ENCODE measurements around the gene ZNF132.

The ZNF132 gene

DNA sequence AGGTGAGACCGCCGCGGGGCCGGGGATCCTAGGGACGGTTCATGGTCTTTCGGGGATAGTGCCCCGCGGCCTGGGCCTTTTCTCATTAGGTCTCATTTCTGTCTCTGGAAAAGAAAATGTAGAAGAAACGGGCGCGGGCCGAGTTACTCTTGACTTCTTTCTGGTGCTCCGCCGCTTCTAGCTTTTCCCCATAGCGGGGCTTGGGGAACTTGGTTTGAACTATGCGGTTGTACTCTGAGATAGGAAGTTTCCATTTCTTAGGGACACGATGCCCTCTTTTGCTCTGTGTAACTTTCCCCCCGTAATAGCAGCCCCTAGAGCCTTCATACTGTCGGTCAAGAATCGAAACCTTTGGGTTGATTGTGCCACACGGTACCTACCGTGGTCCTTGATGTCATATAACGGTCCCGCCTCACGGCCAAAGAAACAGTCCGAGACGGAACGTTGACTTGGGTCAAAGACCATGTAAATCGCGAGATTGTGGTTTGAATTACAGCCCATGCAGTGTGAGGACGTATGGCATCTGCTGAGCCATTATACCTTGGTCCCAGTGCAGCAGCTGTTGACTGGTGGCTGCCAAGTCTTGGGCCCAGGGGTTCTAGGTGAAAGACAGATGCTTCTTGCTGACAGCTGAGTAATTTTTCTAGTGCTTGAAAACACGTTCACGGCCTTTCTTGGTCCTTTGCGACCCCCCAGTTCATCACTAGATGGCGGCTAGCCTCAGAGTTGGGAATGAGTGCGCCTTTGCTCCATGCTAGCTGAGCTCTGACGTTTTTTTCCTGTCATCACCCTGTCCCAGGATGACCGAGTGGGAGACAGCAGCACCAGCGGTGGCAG is 52.4 kb downstream of the ZNF132 start:
- DNase-seq (ENCODE audit: low read depth in 3 of 3), result no peak

DNA sequence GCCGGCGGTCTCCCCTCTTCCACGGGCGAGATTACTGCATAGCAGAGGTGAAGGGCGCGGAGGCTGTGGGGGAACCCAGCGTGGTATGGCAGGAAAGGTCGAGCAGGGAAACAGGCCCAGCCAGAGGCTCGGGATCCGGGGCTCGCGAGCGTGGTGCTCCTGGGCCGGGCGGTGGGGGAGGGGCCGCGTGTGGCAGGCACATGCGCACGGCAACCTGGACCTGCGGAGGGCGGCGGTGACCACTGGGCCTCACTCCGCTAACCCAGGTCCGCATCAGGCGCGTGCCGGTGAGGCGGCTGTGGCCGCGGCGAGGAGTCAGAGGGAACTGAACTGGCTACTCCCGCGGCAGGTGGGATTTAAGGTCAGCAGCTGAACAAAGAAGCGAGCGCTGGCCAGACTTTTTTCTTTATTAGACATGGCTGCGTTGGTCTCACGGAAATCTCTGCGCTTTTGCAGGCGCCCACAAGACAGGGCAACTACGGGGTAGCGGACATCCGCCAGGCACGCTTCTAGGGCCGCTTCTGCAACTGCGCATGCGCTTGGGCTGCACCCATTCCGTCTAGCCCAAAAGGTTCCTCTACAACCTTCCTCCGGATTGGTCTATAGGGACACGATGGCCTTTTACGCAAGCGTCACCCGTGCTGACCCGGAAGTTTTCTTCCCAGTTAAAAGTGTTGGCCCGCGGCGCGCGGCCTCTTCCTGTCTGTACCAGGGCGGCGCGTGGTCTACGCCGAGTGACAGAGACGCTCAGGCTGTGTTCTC is 53.2 kb downstream of the ZNF132 start, which contains the start of gene RPS5:
Gene RPS5, plus strand, starts transcription at position 694 of the 762 bp plus-strand sequence. CDS start 869 bp downstream, outside the sequence.
- peak; percentile 87 to 94 (median 87) for DNase-seq (ENCODE audit: low read depth in 3 of 3)

DNA sequence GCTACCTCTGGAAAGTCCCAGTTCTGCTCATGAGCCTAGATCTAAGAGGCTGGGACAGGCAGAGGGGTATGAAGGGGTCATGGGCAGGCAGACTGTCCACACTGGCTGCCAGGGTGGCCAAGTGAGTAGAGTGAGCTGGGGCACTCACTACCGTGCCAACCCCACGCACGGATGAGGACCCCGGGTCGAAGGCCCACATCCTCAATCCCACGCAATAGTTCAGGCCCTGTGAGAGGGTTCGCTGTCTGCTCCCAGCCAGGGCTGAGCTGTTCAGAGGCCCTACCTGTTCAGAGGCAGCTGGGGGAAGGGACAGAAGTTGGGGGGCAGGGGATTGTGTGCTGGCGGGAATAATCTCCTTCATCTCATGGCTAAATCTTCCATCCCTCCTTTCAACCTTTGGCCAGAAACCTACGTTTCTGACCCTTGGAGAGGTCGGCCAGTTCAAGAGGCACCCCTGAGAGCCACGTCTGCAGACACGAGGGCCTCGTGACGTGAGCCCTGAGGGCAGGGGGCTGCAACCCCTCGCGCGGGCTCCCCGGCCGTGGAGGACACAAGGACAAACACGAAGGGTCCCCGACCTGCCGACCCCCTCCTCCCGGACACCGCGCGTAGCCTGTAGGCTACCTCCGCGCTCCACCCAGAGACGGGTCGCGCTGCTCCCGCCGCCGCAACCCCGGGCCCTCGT is 53.9 kb downstream of the ZNF132 start:
- DNase-seq (ENCODE audit: low read depth in 3 of 3), result no peak

DNA sequence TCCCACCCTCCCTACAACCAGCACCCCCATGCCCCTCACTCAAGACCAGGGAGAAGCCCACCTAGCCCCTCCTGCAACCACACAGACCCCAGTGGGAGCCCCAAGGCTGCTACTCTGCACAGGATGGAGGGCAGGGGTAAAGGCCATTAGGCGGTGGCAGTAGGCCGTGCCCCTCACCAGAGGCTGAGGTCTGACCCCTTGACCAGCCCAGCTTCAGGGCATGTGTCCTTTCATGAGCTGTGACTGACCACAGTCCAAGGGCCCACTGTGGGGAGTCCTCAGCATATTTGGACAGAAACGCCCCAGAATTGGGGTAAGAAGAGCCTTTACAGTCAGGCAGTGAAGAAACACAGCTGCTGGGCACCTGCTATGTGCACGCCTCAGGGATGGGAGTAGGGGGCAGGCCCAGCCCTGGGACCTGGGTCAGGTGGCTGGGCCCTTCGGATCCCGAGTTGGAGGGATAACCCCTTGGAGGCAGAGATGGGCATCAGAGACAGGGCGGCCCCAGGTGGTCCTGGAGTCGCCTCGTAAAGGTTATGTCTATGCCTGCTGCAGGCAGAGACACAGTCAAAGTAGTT is 54.6 kb downstream of the ZNF132 start:
- DNase-seq (ENCODE audit: low read depth in 3 of 3), result no peak

DNA sequence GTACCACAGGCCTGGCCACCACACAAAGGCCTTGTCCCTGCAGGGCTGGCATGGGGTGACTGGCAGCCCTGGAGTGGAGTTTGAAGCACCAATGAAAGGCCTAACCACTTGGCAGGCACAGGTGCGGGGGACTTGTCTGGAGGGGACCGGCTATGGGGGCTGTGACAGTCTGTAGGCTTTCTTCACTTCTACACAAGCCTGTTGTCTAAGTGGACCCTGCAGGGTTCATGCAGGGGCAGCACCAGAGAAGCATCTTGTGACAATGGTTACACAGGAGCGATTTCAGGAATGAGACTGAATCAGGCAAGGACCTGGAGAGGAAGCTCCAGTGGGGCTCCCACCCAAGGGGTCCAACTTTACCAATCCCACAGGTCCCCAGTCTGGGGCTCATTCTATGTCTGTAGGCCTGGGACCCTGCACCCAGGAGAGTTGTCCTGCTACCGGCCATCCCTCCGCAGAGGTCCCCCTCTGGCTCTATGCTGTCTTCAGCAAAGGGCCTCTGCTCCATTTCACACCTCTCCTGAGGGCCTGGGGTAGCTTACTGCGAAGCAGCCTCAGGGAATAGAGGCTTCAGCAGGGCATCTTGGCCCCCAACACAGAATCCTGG is 56.9 kb downstream of the ZNF132 start:
- DNase-seq (ENCODE audit: low read depth in 3 of 3), result no peak

All from stimulated activated CD4-positive, alpha-beta T cell treated with anti-CD3 and anti-CD28 coated beads, TNF-alpha, amount 100 ng/mL, for 4 hours (primary cell).